Liver (tissue), 9 donors: ENCODE results near the gene ATPAF1. TPM values are rescaled to one million over a fixed set of nuclear protein-coding genes. Genes with fewer than 3 reads are reported as not detected.

Experiments
- DNase-seq: peaks from one replicate; pipeline ENCODE4 v3.0.0-alpha.2; 2017; ENCODE audit warnings: low spot score
- H3K27ac ChIP-seq, 2 donors: one replicate each; pipeline ENCODE4 v1.7.0; 2013; ENCODE audit warnings: inconsistent platforms in 2 of 2, low read length in 2 of 2, control low read depth in 1 of 2, low read depth in 1 of 2, mild to moderate bottlenecking in 1 of 2
- H3K27me3 ChIP-seq, 4 donors: one replicate each; pipeline versions ENCODE4 v1.6.1 to v1.7.0; 2013; ENCODE audit warnings: low read length in 3 of 4, inconsistent platforms in 1 of 4, mild to moderate bottlenecking in 1 of 4, moderate library complexity in 1 of 4; ENCODE audit not compliant: control insufficient read depth in 4 of 4, insufficient read depth in 4 of 4
- H3K36me3 ChIP-seq, 4 donors: one replicate each; pipeline versions ENCODE4 v1.6.1 to v1.7.0; 2013; ENCODE audit warnings: low read length in 3 of 4, mild to moderate bottlenecking in 3 of 4, low read depth in 1 of 4, moderate library complexity in 1 of 4; ENCODE audit not compliant: control insufficient read depth in 4 of 4, insufficient read depth in 3 of 4
- H3K4me1 ChIP-seq, 4 donors: one replicate each; pipeline versions ENCODE4 v1.6.1 to v1.7.0; 2013; ENCODE audit warnings: low read length in 3 of 4, mild to moderate bottlenecking in 3 of 4, moderate library complexity in 1 of 4; ENCODE audit not compliant: control insufficient read depth in 4 of 4, insufficient read depth in 4 of 4
- H3K4me3 ChIP-seq, 3 donors: one replicate each; pipeline versions ENCODE4 v1.6.1 to v1.7.0; 2013; ENCODE audit warnings: low read length in 3 of 3, control low read depth in 1 of 3, low read depth in 1 of 3, mild to moderate bottlenecking in 1 of 3
- H3K9ac ChIP-seq, 2 donors: one replicate each; pipeline ENCODE4 v1.7.0; 2013; ENCODE audit warnings: low read length in 2 of 2, mild to moderate bottlenecking in 2 of 2, moderate library complexity in 2 of 2, control low read depth in 1 of 2, low read depth in 1 of 2
- H3K9me3 ChIP-seq, 4 donors: one replicate each; pipeline versions ENCODE4 v1.6.1 to v1.7.0; 2013; ENCODE audit warnings: low read length in 3 of 4; ENCODE audit not compliant: control insufficient read depth in 4 of 4
- CTCF ChIP-seq: fragments of 150-350 bp; IDR thresholded peaks from 2 replicates; pipeline ENCODE4 v1.5.1; 2017; ENCODE audit warnings: improper control_type of control experiment, low read depth, low read length; ENCODE audit not compliant: missing input control
- EGR1 ChIP-seq, 2 donors: IDR thresholded peaks; 2 replicates each; pipeline ENCODE4 v1.6.1; 2016 to 2018; ENCODE audit warnings: antibody characterized with exemption in 2 of 2, low read depth in 2 of 2
- FOXA1 ChIP-seq: IDR thresholded peaks from 2 replicates; pipeline ENCODE4 v1.6.1; 2016; ENCODE audit warnings: antibody characterized with exemption
- FOXA2 ChIP-seq: IDR thresholded peaks from 2 replicates; pipeline ENCODE4 v1.6.1; 2016; ENCODE audit warnings: antibody characterized with exemption
- GABPA ChIP-seq, 2 donors: IDR thresholded peaks in 1 of 2; conservative IDR thresholded peaks in 1 of 2; 2 replicates each; pipeline ENCODE4 v1.6.1; 2016; ENCODE audit warnings: antibody characterized with exemption in 2 of 2, mild to moderate bottlenecking in 1 of 2, moderate library complexity in 1 of 2
- HNF4A ChIP-seq, 2 donors: conservative IDR thresholded peaks; 2 replicates each; pipeline ENCODE4 v1.6.1; 2016; ENCODE audit warnings: antibody characterized with exemption in 2 of 2, mild to moderate bottlenecking in 2 of 2
- HNF4G ChIP-seq: IDR thresholded peaks from 2 replicates; pipeline ENCODE4 v1.6.1; 2016; ENCODE audit warnings: antibody characterized with exemption
- JUND ChIP-seq, 2 donors: IDR thresholded peaks; 2 replicates each; pipeline ENCODE4 v1.6.1; 2016; ENCODE audit warnings: antibody characterized with exemption in 2 of 2
- MAX ChIP-seq: IDR thresholded peaks from 2 replicates; pipeline ENCODE4 v1.6.1; 2016; ENCODE audit warnings: antibody characterized with exemption
- NR2F2 ChIP-seq: IDR thresholded peaks from 2 replicates; pipeline ENCODE4 v1.6.1; 2016; ENCODE audit warnings: antibody characterized with exemption
- RAD21 ChIP-seq, 2 donors: IDR thresholded peaks; 2 replicates each; pipeline ENCODE4 v1.6.1; 2016; ENCODE audit warnings: antibody characterized with exemption in 2 of 2, mild to moderate bottlenecking in 2 of 2
- REST ChIP-seq: IDR thresholded peaks from 2 replicates; pipeline ENCODE4 v1.6.1; 2016; ENCODE audit warnings: antibody characterized with exemption, mild to moderate bottlenecking
- RXRA ChIP-seq, 2 donors: IDR thresholded peaks; 2 replicates each; pipeline ENCODE4 v1.6.1; 2017 to 2018; ENCODE audit warnings: antibody characterized with exemption in 2 of 2, mild to moderate bottlenecking in 1 of 2
- SP1 ChIP-seq: IDR thresholded peaks from 2 replicates; pipeline ENCODE4 v1.6.1; 2018; ENCODE audit warnings: antibody characterized with exemption, mild to moderate bottlenecking
- TAF1 ChIP-seq: conservative IDR thresholded peaks from 2 replicates; pipeline ENCODE4 v1.6.1; 2016; ENCODE audit warnings: antibody characterized with exemption, mild to moderate bottlenecking
- ZBTB33 ChIP-seq: IDR thresholded peaks from 2 replicates; pipeline ENCODE4 v1.6.1; 2016; ENCODE audit warnings: antibody characterized with exemption
- WGBS: extraction: QIAGEN DNeasy Blood & Tissue Kit; methylation state at CpG from one replicate; pipeline ENCODE4 v1.1.7; 2013; 5-methylcytosine and 5-hydroxymethylcytosine counted together
- polyA plus RNA-seq, 2 donors: library from polyadenylated mRNA; stranded (reverse) in 1 of 2; unstranded in 1 of 2; fragments of 200-250 nt in 1 of 2; fragments of >200 nt in 1 of 2; fragmentation: Nextera tagmentation in 1 of 2; extraction: Ambion mirVana in 1 of 2; gene quantifications; one replicate each; pipeline versions ENCODE4 v1.2.1 to v1.2.3, GENCODE V29; 2013 to 2015
- total RNA-seq, 2 donors: library from RNA; depleted of rRNA; stranded (reverse); fragments of >200 nt; gene quantifications; one replicate each; pipeline ENCODE4 v1.2.3, GENCODE V29; 2014
- TF ChIP-seq, protein P1 (sequence below): IDR thresholded peaks from 2 replicates; pipeline ENCODE4 v1.6.1; 2016; ENCODE audit warnings: antibody characterized with exemption
- donor health status: healthy.
- donor health status: healthy.
- donor health status: healthy.
- donor health status: healthy.
- donor health status: healthy.

ATPAF1 gene
- total and polyA plus RNA-seq, 4 donors = 35.3 to 54.1 (median 37.0) TPM

- no peak overlapping the region for H3K9ac ChIP-seq
- H3K4me3 ChIP-seq = no peak overlapping the region
- H3K9me3 ChIP-seq = no peaks in the 10 kb centered on the region
- no peak for TF ChIP-seq RAD21 (IDR thresholded peaks at IDR 0.05)
- no peak for TF ChIP-seq JUND (IDR thresholded peaks at IDR 0.05)
- no peak for TF ChIP-seq MAX
- TF ChIP-seq, protein P1, sequence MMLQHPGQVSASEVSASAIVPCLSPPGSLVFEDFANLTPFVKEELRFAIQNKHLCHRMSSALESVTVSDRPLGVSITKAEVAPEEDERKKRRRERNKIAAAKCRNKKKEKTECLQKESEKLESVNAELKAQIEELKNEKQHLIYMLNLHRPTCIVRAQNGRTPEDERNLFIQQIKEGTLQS = no peak
- TF ChIP-seq SP1 = no peak
- TF ChIP-seq RXRA (IDR thresholded peaks at IDR 0.05) = no peak
- TF ChIP-seq ZBTB33 = no peak
- H3K27ac ChIP-seq = no peak overlapping the region
- no peaks in the 10 kb centered on the region for H3K4me1 ChIP-seq
- H3K27me3 ChIP-seq = no peaks in the 10 kb centered on the region
- 91% methylated on average over 9 of the region's 9 CpGs for WGBS
- no peak for DNase-seq
- peaks cover 3 to 45% (median 34%) of the 10 kb centered on the region in 4 donors for H3K36me3 ChIP-seq
Observed at GRCh38 chr1:46705408-46705807, 37.2 kb upstream of the ATPAF1 start.

GRCh38 chr1:46703927-46704641, 35.9 kb upstream of the ATPAF1 start:
- no peak overlapping the region for H3K27ac ChIP-seq
- DNase-seq = no peak
- H3K36me3 ChIP-seq = peaks cover 3 to 43% (median 33%) of the 10 kb centered on the region in 4 donors
- no peaks in the 10 kb centered on the region for H3K4me1 ChIP-seq
- no peaks in the 10 kb centered on the region for H3K9me3 ChIP-seq
- 75% methylated on average over 3 of the region's 3 CpGs for WGBS
- TF ChIP-seq REST (no peak), HNF4A (conservative IDR thresholded peaks at IDR 0.05) (no peak), CTCF (no peak), RXRA (IDR thresholded peaks at IDR 0.05) (no peak), NR2F2 (no peak), ZBTB33 (no peak), GABPA (IDR thresholded peaks at IDR 0.05 in 1 of 2, conservative IDR thresholded peaks at IDR 0.05 in 1 of 2) (no peak), FOXA1 (no peak), HNF4G (no peak), JUND (IDR thresholded peaks at IDR 0.05) (no peak), SP1 (no peak), TAF1 (no peak), FOXA2 (no peak), EGR1 (IDR thresholded peaks at IDR 0.05; ENCODE audit: low read depth in 2 of 2) (no peak), RAD21 (IDR thresholded peaks at IDR 0.05) (no peak)
- TF ChIP-seq, protein P1 = no peak
- H3K9ac ChIP-seq = no peak overlapping the region
- no peak overlapping the region for H3K4me3 ChIP-seq
- H3K27me3 ChIP-seq = no peaks in the 10 kb centered on the region
